Heart left ventricle (tissue), 13 donors: Measurements from ENCODE around the gene RIPK4.

Source experiments
- POLR2A ChIP-seq, 2 donors: fragments of 450-650 bp; IDR thresholded peaks; one replicate each; pipeline ENCODE4 v1.6.1; 2017; ENCODE audit warnings: antibody characterized with exemption in 2 of 2, mild to moderate bottlenecking in 2 of 2, moderate library complexity in 2 of 2
- TF ChIP-seq, protein P1 (sequence below), 12 donors: fragments of 200-600 bp; sonication (generic) in 4 of 12; IDR thresholded peaks; one replicate each; pipeline versions ENCODE4 v1.5.0 to v1.8.0; 2018 to 2022; ENCODE audit warnings: antibody characterized with exemption in 12 of 12, mild to moderate bottlenecking in 5 of 12
- donor health status: ischemic (EF 13 %, LVEDD 7.1; RV severe dilation, severe dysfunction).
- donor health status: DM: no; HTN: yes; CAD: no.
- donor health status: DM: no; HTN: no; CAD: no.
- donor health status: ischemic (EF 25% LVEDD 6.9; RV normal size, moderate dysfunction).
- donor health status: ischemic (EF 25% LVEDD 5.7; RV mildly dilated, moderate dysfunction).
- donor health status: ischemic (EF 35%, LVEDD 5.7; RV mildly dilated, moderate dysfunction).
- donor health status: nonischemic (EF 11% LVEDD 7.7; RV severe dilation, severe dysfunction).
- donor health status: DM: yes; HTN: yes; CAD: no.
- donor health status: PGD.
- donor health status: ischemic (EF 29% LVEDD 5.4; RV normal size, mild dysfunction).
- donor health status: nonischemic (EF 23%, LVEDD 6.1; RV moderate dilation, normal function).

- TF ChIP-seq, protein P1, sequence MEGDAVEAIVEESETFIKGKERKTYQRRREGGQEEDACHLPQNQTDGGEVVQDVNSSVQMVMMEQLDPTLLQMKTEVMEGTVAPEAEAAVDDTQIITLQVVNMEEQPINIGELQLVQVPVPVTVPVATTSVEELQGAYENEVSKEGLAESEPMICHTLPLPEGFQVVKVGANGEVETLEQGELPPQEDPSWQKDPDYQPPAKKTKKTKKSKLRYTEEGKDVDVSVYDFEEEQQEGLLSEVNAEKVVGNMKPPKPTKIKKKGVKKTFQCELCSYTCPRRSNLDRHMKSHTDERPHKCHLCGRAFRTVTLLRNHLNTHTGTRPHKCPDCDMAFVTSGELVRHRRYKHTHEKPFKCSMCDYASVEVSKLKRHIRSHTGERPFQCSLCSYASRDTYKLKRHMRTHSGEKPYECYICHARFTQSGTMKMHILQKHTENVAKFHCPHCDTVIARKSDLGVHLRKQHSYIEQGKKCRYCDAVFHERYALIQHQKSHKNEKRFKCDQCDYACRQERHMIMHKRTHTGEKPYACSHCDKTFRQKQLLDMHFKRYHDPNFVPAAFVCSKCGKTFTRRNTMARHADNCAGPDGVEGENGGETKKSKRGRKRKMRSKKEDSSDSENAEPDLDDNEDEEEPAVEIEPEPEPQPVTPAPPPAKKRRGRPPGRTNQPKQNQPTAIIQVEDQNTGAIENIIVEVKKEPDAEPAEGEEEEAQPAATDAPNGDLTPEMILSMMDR (IDR thresholded peaks at IDR 0.05), result no peak
- TF ChIP-seq POLR2A (IDR thresholded peaks at IDR 0.05), result no peak
Observed at GRCh38 chr21:41712201-41712600, 54.7 kb downstream of the RIPK4 start.
